GM12878 (cell line): ENCODE measurements around the gene DOC2B. TPM values are rescaled to one million over a fixed set of nuclear protein-coding genes. Genes with fewer than 3 reads are reported as not detected.

ENCODE experiments used
- ATAC-seq: fragments of 200-7000 bp; cut with Tn5 transposase; 3 replicates; pipeline ENCODE4 v1.9.1; 2020; ENCODE audit warnings: mild to moderate bottlenecking, moderate library complexity
- BruUV-seq: library from RNA; stranded (reverse); fragments of 400-500 nt; replicated peaks from 2 replicates; lab custom pipeline; 2021; lab: Mats Ljungman, UMichigan
- CTCF ChIA-PET: fragments of 300-600 bp; sonication (Branson Sonifier 250); formaldehyde crosslinking; extraction: SDS; loops from one replicate; lab custom pipeline; 2021; ENCODE audit warnings: inconsistent platforms; lab: Yijun Ruan, JAX
- POLR2A ChIA-PET: fragments of 350-600 bp; formaldehyde crosslinking; extraction: SDS; loops from one replicate; lab custom pipeline; 2021; ENCODE audit warnings: inconsistent platforms; lab: Charles Lee
- RAD21 ChIA-PET: fragments of 300-600 bp; sonication (Branson Sonifier 250); formaldehyde crosslinking; loops from one replicate; lab custom pipeline; 2023; ENCODE audit warnings: antibody characterized with exemption; ENCODE audit not compliant: unreplicated experiment; lab: Charles Lee
- SMC1A ChIA-PET: fragments of 300-600 bp; sonication (Branson Sonifier 250); formaldehyde crosslinking; loops from one replicate; lab custom pipeline; 2023; ENCODE audit not compliant: unreplicated experiment, uncharacterized antibody; lab: Charles Lee
- DNase-seq: peaks from one replicate; pipeline ENCODE4 v3.0.0-alpha.2; 2011; ENCODE audit warnings: low read depth, low spot score
- FAIRE-seq: peaks from 3 replicates; lab custom pipeline; 2011; peaks lifted over from hg19 to GRCh38; lab: Jason Lieb, UNC
- H2AFZ ChIP-seq: 2 replicates; pipeline ENCODE4 v1.6.0; 2011; ENCODE audit warnings: low read depth, low read length, control low read depth; ENCODE audit not compliant: control insufficient read depth
- H3K27ac ChIP-seq: 2 replicates; pipeline ENCODE4 v1.5.1; 2011; ENCODE audit warnings: control low read depth; ENCODE audit not compliant: control insufficient read depth, insufficient read depth
- H3K27me3 ChIP-seq, 2 experiments: replicated peaks in 1 of 2; 2 replicates each; pipeline versions ENCODE4 v1.6.0 to v1.6.1; 2011; ENCODE audit warnings: low read length in 1 of 2; ENCODE audit not compliant: control insufficient read depth in 2 of 2, insufficient read depth in 2 of 2
- H3K36me3 ChIP-seq, 2 experiments: 2 replicates each; pipeline ENCODE4 v1.5.1; 2011; ENCODE audit warnings: low read length in 1 of 2; ENCODE audit not compliant: control insufficient read depth in 2 of 2, insufficient read depth in 2 of 2
- H3K4me1 ChIP-seq: 2 replicates; pipeline ENCODE4 v1.6.1; 2011; ENCODE audit warnings: mild to moderate bottlenecking, low read length, moderate library complexity, mixed read lengths; ENCODE audit not compliant: control insufficient read depth, insufficient read depth
- H3K4me2 ChIP-seq: 2 replicates; pipeline ENCODE4 v1.6.0; 2011; ENCODE audit warnings: control low read depth; ENCODE audit not compliant: control insufficient read depth, insufficient read depth
- H3K4me3 ChIP-seq: fragments of 200-600 bp; sonication (generic); 2 replicates; pipeline ENCODE4 v1.5.1; 2016
- H3K79me2 ChIP-seq: 2 replicates; pipeline ENCODE4 v1.6.0; 2011; ENCODE audit warnings: low read length; ENCODE audit not compliant: control insufficient read depth, insufficient read depth
- H3K9ac ChIP-seq: 2 replicates; pipeline ENCODE4 v1.8.0; 2011; ENCODE audit warnings: low read length, control low read depth, mixed read lengths; ENCODE audit not compliant: control insufficient read depth, insufficient read depth
- H3K9me3 ChIP-seq: replicated peaks from 3 replicates; pipeline ENCODE4 v1.5.1; 2011; ENCODE audit warnings: mild to moderate bottlenecking, low read length; ENCODE audit not compliant: control insufficient read depth, insufficient read depth
- H4K20me1 ChIP-seq: 2 replicates; pipeline ENCODE4 v1.6.0; 2011; ENCODE audit not compliant: control insufficient read depth, insufficient read depth
- ASH2L ChIP-seq: fragments of 300-600, 200-600 bp; sonication (generic); IDR thresholded peaks from 2 replicates; pipeline ENCODE4 v1.6.1; 2017; ENCODE audit warnings: low read depth, mild to moderate bottlenecking, borderline replicate concordance
- ATF7 ChIP-seq: fragments of 450-650 bp; IDR thresholded peaks from 2 replicates; pipeline ENCODE4 v1.6.1; 2016; ENCODE audit warnings: low read depth, mild to moderate bottlenecking
- BACH1 ChIP-seq: fragments of 450-650 bp; IDR thresholded peaks from 2 replicates; pipeline ENCODE4 v1.6.1; 2017; ENCODE audit warnings: mild to moderate bottlenecking, borderline replicate concordance
- BHLHE40 ChIP-seq, 2 experiments: fragments of 450-650 bp in 1 of 2; IDR thresholded peaks; 2 replicates each; pipeline ENCODE4 v1.6.1; 2011 to 2017; ENCODE audit warnings: low read depth in 2 of 2, borderline replicate concordance in 1 of 2, improper control_type of control experiment in 1 of 2, low read length in 1 of 2, mild to moderate bottlenecking in 1 of 2
- CHD4 ChIP-seq: fragments of 200-600 bp; sonication (generic); IDR thresholded peaks from 2 replicates; pipeline ENCODE4 v1.6.1; 2016; ENCODE audit warnings: mild to moderate bottlenecking
- MTA3 ChIP-seq: IDR thresholded peaks from 2 replicates; pipeline ENCODE4 v1.6.1; 2012; ENCODE audit warnings: low read length, inconsistent platforms, borderline replicate concordance
- PAX5 ChIP-seq: IDR thresholded peaks from 2 replicates; pipeline ENCODE4 v1.6.1; 2011; ENCODE audit warnings: low read depth, low read length, borderline replicate concordance
- TARDBP ChIP-seq: IDR thresholded peaks from 2 replicates; pipeline ENCODE4 v1.6.1; 2016; ENCODE audit warnings: borderline replicate concordance
- ZZZ3 ChIP-seq: IDR thresholded peaks from 2 replicates; pipeline ENCODE4 v1.6.1; 2011; ENCODE audit warnings: low read depth; ENCODE audit not compliant: control insufficient read depth, insufficient read length
- WGBS: methylation state at CpG from one replicate; pipeline ENCODE4 v1.1.6; 2016; ENCODE audit warnings: low lambda C conversion rate; ENCODE audit not compliant: insufficient replicate concordance, insufficient coverage; ENCODE audit errors: missing lambda C conversion rate; 5-methylcytosine and 5-hydroxymethylcytosine counted together
- in situ Hi-C: fragments of 300-500 bp; cut with MboI; formaldehyde crosslinking; loops from 9 replicates; pipeline ENCODE4 v1.14.3; 2018; ENCODE audit warnings: mixed read lengths
- intact Hi-C: fragments of 100-400 bp; cut with micrococcal nuclease; formaldehyde crosslinking; loops from one replicate; pipeline ENCODE4 v1.14.2; 2022; ENCODE audit not compliant: unreplicated experiment
- polyA plus RNA-seq, 11 experiments: library from polyadenylated mRNA; depleted of rRNA in 4 of 11; unstranded in 6 of 11; stranded (reverse) in 5 of 11; fragments of >200 nt; fragmentation: Nextera tagmentation in 4 of 11; fragmentation: Illumina TruSeq in 1 of 11; extraction: Ambion mirVana in 4 of 11; extraction: Trizol in 1 of 11; gene quantifications; 1 replicate in 1 of 11; 2 replicates in 10 of 11; pipeline versions ENCODE4 v1.2.1 to v1.2.3, GENCODE V29; 2011 to 2016; ENCODE audit warnings: inconsistent platforms in 2 of 11, missing spikeins in 2 of 11, low read depth in 1 of 11
- total RNA-seq, 4 experiments: library from RNA; depleted of rRNA in 3 of 4; stranded (reverse); fragments of >200 nt in 3 of 4; fragmentation: Illumina TruSeq in 1 of 4; extraction: Trizol in 1 of 4; gene quantifications; 2 replicates each; pipeline versions ENCODE4 v1.2.1 to v1.2.3, GENCODE V29; 2013 to 2021
- TF ChIP-seq, protein P1 (sequence below): fragments of 450-650 bp; IDR thresholded peaks from 2 replicates; pipeline ENCODE4 v1.6.1; 2017; ENCODE audit warnings: antibody characterized with exemption, mild to moderate bottlenecking, moderate library complexity
- TF ChIP-seq, protein P2 (sequence below): fragments of 450-650 bp; IDR thresholded peaks from 2 replicates; pipeline ENCODE4 v1.6.1; 2018; ENCODE audit warnings: mild to moderate bottlenecking, low read depth, moderate library complexity; ENCODE audit not compliant: partially characterized antibody
- TF ChIP-seq, protein P3 (sequence below): fragments of 450-650 bp; conservative IDR thresholded peaks from 2 replicates; pipeline ENCODE4 v1.6.1; 2017; ENCODE audit warnings: mild to moderate bottlenecking, moderate library complexity
- TF ChIP-seq, protein P4 (sequence below): fragments of 150-350 bp; IDR thresholded peaks from 2 replicates; pipeline ENCODE4 v1.6.1; 2016; ENCODE audit warnings: low read depth, low read length

The DOC2B gene
- total and polyA plus RNA-seq, 10 of the 15 experiments (the other 5 are each of a cell fraction or from before 2014, with no cell fraction given): not detected

DNA sequence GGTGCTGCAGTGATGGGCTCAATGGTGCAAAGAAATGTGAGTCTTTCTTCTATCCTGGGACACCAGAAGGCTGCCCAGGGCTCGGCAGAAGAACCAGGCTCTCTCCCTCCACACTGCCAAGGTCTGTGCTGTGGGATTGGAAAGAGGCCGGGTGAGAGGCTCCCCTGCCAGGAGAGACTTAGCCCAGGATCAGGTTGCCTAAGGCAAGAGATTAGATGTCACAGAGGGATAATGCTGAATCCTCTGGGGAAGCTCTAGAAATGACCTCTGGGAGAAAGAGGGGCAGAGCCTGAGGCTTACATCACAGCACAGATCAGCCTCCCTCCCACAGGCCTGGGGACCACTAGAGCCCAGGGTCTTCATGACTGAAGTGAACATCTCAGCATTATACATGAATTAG lies 5.7 kb upstream of the DOC2B start:
- FAIRE-seq (no peak), ATAC-seq (no peak), DNase-seq (no peak)
- no TSS peak for BruUV-seq
- H3K4me3 ChIP-seq: no peak overlapping the region
- H3K9me3 ChIP-seq: no peaks in the 10 kb centered on the region
- ChIA-PET SMC1A (interaction anchor here (1.1 to 1.4 kb wide), 2 partner anchors 9 to 25 kb away, joined by 3 read pairs; no protein-coding TSS in a partner anchor), CTCF (no interaction called here), RAD21 (no interaction called here), POLR2A (no interaction called here)
- no peak overlapping the region for H2AFZ ChIP-seq
- H3K27me3 ChIP-seq: peaks cover 0 to 1% of the 10 kb centered on the region in 2 experiments; a peak in 2 of 4 replicates
- H3K36me3 ChIP-seq: no peaks in the 10 kb centered on the region
- intact Hi-C loops (no loop called here), in situ Hi-C loops (no loop called here)
- H3K27ac ChIP-seq: no peak overlapping the region
- no peak overlapping the region for H3K4me2 ChIP-seq
- 22% methylated on average over 2 of the region's 2 CpGs for WGBS
- no peak overlapping the region for H3K9ac ChIP-seq
- H3K79me2 ChIP-seq: no peaks in the 10 kb centered on the region
- peaks cover 3% of the 10 kb centered on the region for H3K4me1 ChIP-seq
- H4K20me1 ChIP-seq: no peaks in the 10 kb centered on the region
- TF ChIP-seq, protein P1, sequence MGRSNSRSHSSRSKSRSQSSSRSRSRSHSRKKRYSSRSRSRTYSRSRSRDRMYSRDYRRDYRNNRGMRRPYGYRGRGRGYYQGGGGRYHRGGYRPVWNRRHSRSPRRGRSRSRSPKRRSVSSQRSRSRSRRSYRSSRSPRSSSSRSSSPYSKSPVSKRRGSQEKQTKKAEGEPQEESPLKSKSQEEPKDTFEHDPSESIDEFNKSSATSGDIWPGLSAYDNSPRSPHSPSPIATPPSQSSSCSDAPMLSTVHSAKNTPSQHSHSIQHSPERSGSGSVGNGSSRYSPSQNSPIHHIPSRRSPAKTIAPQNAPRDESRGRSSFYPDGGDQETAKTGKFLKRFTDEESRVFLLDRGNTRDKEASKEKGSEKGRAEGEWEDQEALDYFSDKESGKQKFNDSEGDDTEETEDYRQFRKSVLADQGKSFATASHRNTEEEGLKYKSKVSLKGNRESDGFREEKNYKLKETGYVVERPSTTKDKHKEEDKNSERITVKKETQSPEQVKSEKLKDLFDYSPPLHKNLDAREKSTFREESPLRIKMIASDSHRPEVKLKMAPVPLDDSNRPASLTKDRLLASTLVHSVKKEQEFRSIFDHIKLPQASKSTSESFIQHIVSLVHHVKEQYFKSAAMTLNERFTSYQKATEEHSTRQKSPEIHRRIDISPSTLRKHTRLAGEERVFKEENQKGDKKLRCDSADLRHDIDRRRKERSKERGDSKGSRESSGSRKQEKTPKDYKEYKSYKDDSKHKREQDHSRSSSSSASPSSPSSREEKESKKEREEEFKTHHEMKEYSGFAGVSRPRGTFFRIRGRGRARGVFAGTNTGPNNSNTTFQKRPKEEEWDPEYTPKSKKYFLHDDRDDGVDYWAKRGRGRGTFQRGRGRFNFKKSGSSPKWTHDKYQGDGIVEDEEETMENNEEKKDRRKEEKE: no peak
- TF ChIP-seq, protein P2, sequence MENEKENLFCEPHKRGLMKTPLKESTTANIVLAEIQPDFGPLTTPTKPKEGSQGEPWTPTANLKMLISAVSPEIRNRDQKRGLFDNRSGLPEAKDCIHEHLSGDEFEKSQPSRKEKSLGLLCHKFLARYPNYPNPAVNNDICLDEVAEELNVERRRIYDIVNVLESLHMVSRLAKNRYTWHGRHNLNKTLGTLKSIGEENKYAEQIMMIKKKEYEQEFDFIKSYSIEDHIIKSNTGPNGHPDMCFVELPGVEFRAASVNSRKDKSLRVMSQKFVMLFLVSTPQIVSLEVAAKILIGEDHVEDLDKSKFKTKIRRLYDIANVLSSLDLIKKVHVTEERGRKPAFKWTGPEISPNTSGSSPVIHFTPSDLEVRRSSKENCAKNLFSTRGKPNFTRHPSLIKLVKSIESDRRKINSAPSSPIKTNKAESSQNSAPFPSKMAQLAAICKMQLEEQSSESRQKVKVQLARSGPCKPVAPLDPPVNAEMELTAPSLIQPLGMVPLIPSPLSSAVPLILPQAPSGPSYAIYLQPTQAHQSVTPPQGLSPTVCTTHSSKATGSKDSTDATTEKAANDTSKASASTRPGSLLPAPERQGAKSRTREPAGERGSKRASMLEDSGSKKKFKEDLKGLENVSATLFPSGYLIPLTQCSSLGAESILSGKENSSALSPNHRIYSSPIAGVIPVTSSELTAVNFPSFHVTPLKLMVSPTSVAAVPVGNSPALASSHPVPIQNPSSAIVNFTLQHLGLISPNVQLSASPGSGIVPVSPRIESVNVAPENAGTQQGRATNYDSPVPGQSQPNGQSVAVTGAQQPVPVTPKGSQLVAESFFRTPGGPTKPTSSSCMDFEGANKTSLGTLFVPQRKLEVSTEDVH: no peak
- TF ChIP-seq MTA3 (no peak), ZZZ3 (no peak), TARDBP (no peak), BACH1 (no peak), PAX5 (no peak), ATF7 (no peak), CHD4 (no peak), BHLHE40 (IDR thresholded peaks at IDR 0.05; ENCODE audit: borderline replicate concordance in 1 of 2, low read depth in 2 of 2, low read length in 1 of 2) (no peak), ASH2L (no peak)
- TF ChIP-seq, protein P3, sequence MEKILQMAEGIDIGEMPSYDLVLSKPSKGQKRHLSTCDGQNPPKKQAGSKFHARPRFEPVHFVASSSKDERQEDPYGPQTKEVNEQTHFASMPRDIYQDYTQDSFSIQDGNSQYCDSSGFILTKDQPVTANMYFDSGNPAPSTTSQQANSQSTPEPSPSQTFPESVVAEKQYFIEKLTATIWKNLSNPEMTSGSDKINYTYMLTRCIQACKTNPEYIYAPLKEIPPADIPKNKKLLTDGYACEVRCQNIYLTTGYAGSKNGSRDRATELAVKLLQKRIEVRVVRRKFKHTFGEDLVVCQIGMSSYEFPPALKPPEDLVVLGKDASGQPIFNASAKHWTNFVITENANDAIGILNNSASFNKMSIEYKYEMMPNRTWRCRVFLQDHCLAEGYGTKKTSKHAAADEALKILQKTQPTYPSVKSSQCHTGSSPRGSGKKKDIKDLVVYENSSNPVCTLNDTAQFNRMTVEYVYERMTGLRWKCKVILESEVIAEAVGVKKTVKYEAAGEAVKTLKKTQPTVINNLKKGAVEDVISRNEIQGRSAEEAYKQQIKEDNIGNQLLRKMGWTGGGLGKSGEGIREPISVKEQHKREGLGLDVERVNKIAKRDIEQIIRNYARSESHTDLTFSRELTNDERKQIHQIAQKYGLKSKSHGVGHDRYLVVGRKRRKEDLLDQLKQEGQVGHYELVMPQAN: no peak
- TF ChIP-seq, protein P4, sequence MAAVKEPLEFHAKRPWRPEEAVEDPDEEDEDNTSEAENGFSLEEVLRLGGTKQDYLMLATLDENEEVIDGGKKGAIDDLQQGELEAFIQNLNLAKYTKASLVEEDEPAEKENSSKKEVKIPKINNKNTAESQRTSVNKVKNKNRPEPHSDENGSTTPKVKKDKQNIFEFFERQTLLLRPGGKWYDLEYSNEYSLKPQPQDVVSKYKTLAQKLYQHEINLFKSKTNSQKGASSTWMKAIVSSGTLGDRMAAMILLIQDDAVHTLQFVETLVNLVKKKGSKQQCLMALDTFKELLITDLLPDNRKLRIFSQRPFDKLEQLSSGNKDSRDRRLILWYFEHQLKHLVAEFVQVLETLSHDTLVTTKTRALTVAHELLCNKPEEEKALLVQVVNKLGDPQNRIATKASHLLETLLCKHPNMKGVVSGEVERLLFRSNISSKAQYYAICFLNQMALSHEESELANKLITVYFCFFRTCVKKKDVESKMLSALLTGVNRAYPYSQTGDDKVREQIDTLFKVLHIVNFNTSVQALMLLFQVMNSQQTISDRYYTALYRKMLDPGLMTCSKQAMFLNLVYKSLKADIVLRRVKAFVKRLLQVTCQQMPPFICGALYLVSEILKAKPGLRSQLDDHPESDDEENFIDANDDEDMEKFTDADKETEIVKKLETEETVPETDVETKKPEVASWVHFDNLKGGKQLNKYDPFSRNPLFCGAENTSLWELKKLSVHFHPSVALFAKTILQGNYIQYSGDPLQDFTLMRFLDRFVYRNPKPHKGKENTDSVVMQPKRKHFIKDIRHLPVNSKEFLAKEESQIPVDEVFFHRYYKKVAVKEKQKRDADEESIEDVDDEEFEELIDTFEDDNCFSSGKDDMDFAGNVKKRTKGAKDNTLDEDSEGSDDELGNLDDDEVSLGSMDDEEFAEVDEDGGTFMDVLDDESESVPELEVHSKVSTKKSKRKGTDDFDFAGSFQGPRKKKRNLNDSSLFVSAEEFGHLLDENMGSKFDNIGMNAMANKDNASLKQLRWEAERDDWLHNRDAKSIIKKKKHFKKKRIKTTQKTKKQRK: no peak
